ENCODE measurements around the gene APP.

The APP gene

DNA sequence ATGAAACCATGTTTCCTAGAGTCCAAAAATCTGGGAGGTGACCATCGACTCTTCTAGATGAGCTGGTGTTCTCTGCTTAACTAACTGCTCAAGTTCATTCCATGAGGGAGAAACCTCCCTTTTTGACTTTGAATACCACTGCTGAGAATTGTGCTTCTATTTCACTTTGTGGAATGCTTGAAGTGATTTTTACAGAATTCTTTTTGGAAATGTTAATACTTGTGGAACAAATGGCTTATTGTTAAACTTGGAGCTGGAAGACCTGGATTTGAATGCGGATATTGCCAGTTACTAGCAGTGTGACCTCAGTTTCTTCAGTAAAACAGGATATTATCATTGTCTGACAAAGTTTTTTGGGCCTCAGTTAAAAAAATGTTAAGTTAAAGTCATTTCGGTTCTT, 36.5 kb upstream of the APP start:
- no peak for TF ChIP-seq EZH2phosphoT487 (IDR thresholded peaks at IDR 0.05; ENCODE audit: low read depth)
- TF ChIP-seq, protein P1, sequence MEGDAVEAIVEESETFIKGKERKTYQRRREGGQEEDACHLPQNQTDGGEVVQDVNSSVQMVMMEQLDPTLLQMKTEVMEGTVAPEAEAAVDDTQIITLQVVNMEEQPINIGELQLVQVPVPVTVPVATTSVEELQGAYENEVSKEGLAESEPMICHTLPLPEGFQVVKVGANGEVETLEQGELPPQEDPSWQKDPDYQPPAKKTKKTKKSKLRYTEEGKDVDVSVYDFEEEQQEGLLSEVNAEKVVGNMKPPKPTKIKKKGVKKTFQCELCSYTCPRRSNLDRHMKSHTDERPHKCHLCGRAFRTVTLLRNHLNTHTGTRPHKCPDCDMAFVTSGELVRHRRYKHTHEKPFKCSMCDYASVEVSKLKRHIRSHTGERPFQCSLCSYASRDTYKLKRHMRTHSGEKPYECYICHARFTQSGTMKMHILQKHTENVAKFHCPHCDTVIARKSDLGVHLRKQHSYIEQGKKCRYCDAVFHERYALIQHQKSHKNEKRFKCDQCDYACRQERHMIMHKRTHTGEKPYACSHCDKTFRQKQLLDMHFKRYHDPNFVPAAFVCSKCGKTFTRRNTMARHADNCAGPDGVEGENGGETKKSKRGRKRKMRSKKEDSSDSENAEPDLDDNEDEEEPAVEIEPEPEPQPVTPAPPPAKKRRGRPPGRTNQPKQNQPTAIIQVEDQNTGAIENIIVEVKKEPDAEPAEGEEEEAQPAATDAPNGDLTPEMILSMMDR (IDR thresholded peaks at IDR 0.05; ENCODE audit: low read depth, low read length): no peak
- H3K9me3 ChIP-seq (ENCODE audit: insufficient read depth, low read length): no peaks in the 10 kb centered on the region
- H3K27me3 ChIP-seq (ENCODE audit: low read depth, low read length): no peaks in the 10 kb centered on the region
- no peak overlapping the region for H3K4me2 ChIP-seq (ENCODE audit: low read length)
- no peaks in the 10 kb centered on the region for H3K4me1 ChIP-seq (ENCODE audit: low read length)
- H3K4me3 ChIP-seq (ENCODE audit: low read length): no peak overlapping the region
- H3K9ac ChIP-seq (ENCODE audit: low read length): no peak overlapping the region
- no peaks in the 10 kb centered on the region for H3K36me3 ChIP-seq (replicated peaks; ENCODE audit: low read depth, low read length)
- H2AFZ ChIP-seq (ENCODE audit: low read depth, low read length): no peak overlapping the region
- H4K20me1 ChIP-seq (ENCODE audit: insufficient read depth, low read length): no peaks in the 10 kb centered on the region
- no peaks in the 10 kb centered on the region for H3K79me2 ChIP-seq (ENCODE audit: low read length)
- H3K27ac ChIP-seq (ENCODE audit: low read length): no peak overlapping the region

DNA sequence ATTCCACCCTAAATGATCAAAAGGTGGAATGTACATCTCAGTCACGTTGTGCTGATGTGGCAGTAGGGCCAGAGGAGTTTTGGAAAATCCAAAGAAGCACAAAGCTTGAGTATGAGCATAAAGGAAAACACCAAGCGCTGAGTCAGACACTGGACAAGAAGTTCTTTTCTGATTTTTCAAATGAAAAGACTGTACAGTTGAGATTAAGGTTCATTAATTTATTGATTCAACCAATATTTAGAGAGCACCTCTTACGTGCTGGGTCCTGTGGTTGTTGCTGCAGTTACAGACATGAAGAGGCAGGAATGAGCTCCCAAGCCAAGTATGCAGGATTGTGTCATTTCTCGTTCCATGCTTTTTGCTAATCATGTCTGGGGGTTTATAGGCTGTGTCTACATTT, 28.9 kb upstream of the APP start:
- no peaks in the 10 kb centered on the region for H3K9me3 ChIP-seq (ENCODE audit: insufficient read depth, low read length)
- H3K36me3 ChIP-seq (replicated peaks; ENCODE audit: low read depth, low read length): no peaks in the 10 kb centered on the region
- no peaks in the 10 kb centered on the region for H3K27me3 ChIP-seq (ENCODE audit: low read depth, low read length)
- H4K20me1 ChIP-seq (ENCODE audit: insufficient read depth, low read length): no peaks in the 10 kb centered on the region
- no peak overlapping the region for H3K27ac ChIP-seq (ENCODE audit: low read length)
- H3K4me3 ChIP-seq (ENCODE audit: low read length): no peak overlapping the region
- no peak overlapping the region for H3K4me2 ChIP-seq (ENCODE audit: low read length)
- H2AFZ ChIP-seq (ENCODE audit: low read depth, low read length): no peak overlapping the region
- no peaks in the 10 kb centered on the region for H3K4me1 ChIP-seq (ENCODE audit: low read length)
- TF ChIP-seq, protein P1 (IDR thresholded peaks at IDR 0.05; ENCODE audit: low read depth, low read length): no peak
- TF ChIP-seq EZH2phosphoT487 (IDR thresholded peaks at IDR 0.05; ENCODE audit: low read depth): no peak
- H3K9ac ChIP-seq (ENCODE audit: low read length): no peak overlapping the region
- no peaks in the 10 kb centered on the region for H3K79me2 ChIP-seq (ENCODE audit: low read length)

GRCh38 chr21:26195708-26196107, 25.1 kb upstream of the APP start:
- Histone ChIP-seq H3K9me3 (ENCODE audit: insufficient read depth, low read length) (no peaks in the 10 kb centered on the region), H3K36me3 (replicated peaks; ENCODE audit: low read depth, low read length) (no peaks in the 10 kb centered on the region), H3K9ac (ENCODE audit: low read length) (no peak overlapping the region), H3K4me3 (ENCODE audit: low read length) (no peak overlapping the region), H3K4me1 (ENCODE audit: low read length) (no peaks in the 10 kb centered on the region), H2AFZ (ENCODE audit: low read depth, low read length) (no peak overlapping the region), H4K20me1 (ENCODE audit: insufficient read depth, low read length) (no peaks in the 10 kb centered on the region), H3K79me2 (ENCODE audit: low read length) (no peaks in the 10 kb centered on the region), H3K27me3 (ENCODE audit: low read depth, low read length) (no peaks in the 10 kb centered on the region), H3K4me2 (ENCODE audit: low read length) (no peak overlapping the region), H3K27ac (ENCODE audit: low read length) (no peak overlapping the region)
- TF ChIP-seq EZH2phosphoT487 (IDR thresholded peaks at IDR 0.05; ENCODE audit: low read depth): no peak
- TF ChIP-seq, protein P1 (IDR thresholded peaks at IDR 0.05; ENCODE audit: low read depth, low read length): no peak

GRCh38 chr21:26194811-26195251, 24.3 kb upstream of the APP start:
- Histone ChIP-seq H3K9ac (ENCODE audit: low read length) (no peak overlapping the region), H4K20me1 (ENCODE audit: insufficient read depth, low read length) (no peaks in the 10 kb centered on the region), H3K9me3 (ENCODE audit: insufficient read depth, low read length) (no peaks in the 10 kb centered on the region), H3K36me3 (replicated peaks; ENCODE audit: low read depth, low read length) (no peaks in the 10 kb centered on the region), H3K4me3 (ENCODE audit: low read length) (no peak overlapping the region), H3K4me2 (ENCODE audit: low read length) (no peak overlapping the region), H3K4me1 (ENCODE audit: low read length) (no peaks in the 10 kb centered on the region), H2AFZ (ENCODE audit: low read depth, low read length) (no peak overlapping the region), H3K27me3 (ENCODE audit: low read depth, low read length) (no peaks in the 10 kb centered on the region), H3K27ac (ENCODE audit: low read length) (no peak overlapping the region), H3K79me2 (ENCODE audit: low read length) (no peaks in the 10 kb centered on the region)
- TF ChIP-seq, protein P1 (IDR thresholded peaks at IDR 0.05; ENCODE audit: low read depth, low read length): no peak
- TF ChIP-seq EZH2phosphoT487 (IDR thresholded peaks at IDR 0.05; ENCODE audit: low read depth): no peak

Data from OCI-LY3 (cell line).